IMR-90 (cell line): ENCODE data around the gene CPEB3. TPM values are rescaled to one million over a fixed set of nuclear protein-coding genes. Genes with fewer than 3 reads are reported as not detected.

Source experiments
- ATAC-seq: fragments of 200-7000 bp; cut with Tn5 transposase; 2 replicates; pipeline ENCODE4 v1.9.1; 2020; ENCODE audit warnings: low read depth, mild to moderate bottlenecking, moderate library complexity
- BruUV-seq: library from RNA; stranded (reverse); fragments of 400-500 nt; replicated peaks from 2 replicates; lab custom pipeline; 2021; lab: Mats Ljungman, UMichigan
- CTCF ChIA-PET: fragments of 300-600 bp; formaldehyde crosslinking; extraction: SDS; loops from one replicate; lab custom pipeline; 2021; ENCODE audit warnings: antibody characterized with exemption; lab: Yijun Ruan, JAX
- POLR2A ChIA-PET: fragments of 300-600 bp; sonication (Branson Sonifier 250); formaldehyde crosslinking; loops from one replicate; lab custom pipeline; 2022; ENCODE audit warnings: antibody characterized with exemption; ENCODE audit not compliant: unreplicated experiment; lab: Charles Lee
- DNase-seq: peaks from one replicate; pipeline ENCODE4 v3.0.0; 2013
- H2AFZ ChIP-seq: replicated peaks from 2 replicates; pipeline ENCODE3; 2013; ENCODE audit warnings: low read length, mild to moderate bottlenecking; ENCODE audit not compliant: poor library complexity
- H2AK5ac ChIP-seq: 2 replicates; pipeline ENCODE4 v1.6.1; 2013; ENCODE audit warnings: low read depth, low read length, inconsistent platforms
- H2AK9ac ChIP-seq: replicated peaks from 2 replicates; pipeline ENCODE3; 2013; ENCODE audit warnings: mild to moderate bottlenecking, low read depth, low read length, moderate library complexity; ENCODE audit not compliant: poor library complexity
- H2BK120ac ChIP-seq: 2 replicates; pipeline ENCODE4 v1.6.1; 2013; ENCODE audit warnings: low read depth, low read length, inconsistent platforms
- H2BK15ac ChIP-seq: 3 replicates; pipeline ENCODE4 v1.6.1; 2013; ENCODE audit warnings: low read depth, low read length, inconsistent platforms
- H2BK20ac ChIP-seq: 2 replicates; pipeline ENCODE4 v1.6.1; 2013; ENCODE audit warnings: low read depth, mild to moderate bottlenecking, inconsistent platforms, low read length, moderate library complexity
- H2BK5ac ChIP-seq: 2 replicates; pipeline ENCODE4 v1.6.1; 2013; ENCODE audit warnings: mild to moderate bottlenecking, low read depth, low read length, inconsistent platforms; ENCODE audit not compliant: poor library complexity, severe bottlenecking
- H3K14ac ChIP-seq: replicated peaks from 2 replicates; pipeline ENCODE4 v1.6.1; 2013; ENCODE audit warnings: low read depth, low read length, inconsistent platforms
- H3K18ac ChIP-seq: 2 replicates; pipeline ENCODE4 v1.6.1; 2013; ENCODE audit warnings: low read depth, low read length, control low read depth
- H3K23ac ChIP-seq: 2 replicates; pipeline ENCODE4 v1.6.1; 2013; ENCODE audit warnings: low read depth, low read length, inconsistent platforms
- H3K27ac ChIP-seq: 2 replicates; pipeline ENCODE4 v1.5.1; 2013; ENCODE audit warnings: mild to moderate bottlenecking, control low read depth, low read length; ENCODE audit not compliant: insufficient read depth
- H3K27me3 ChIP-seq: 2 replicates; pipeline ENCODE4 v1.6.1; 2013; ENCODE audit warnings: low read length; ENCODE audit not compliant: control insufficient read depth, insufficient read depth
- H3K36me3 ChIP-seq: 2 replicates; pipeline ENCODE4 v1.6.1; 2013; ENCODE audit warnings: low read length, mixed read lengths; ENCODE audit not compliant: control insufficient read depth, insufficient read depth
- H3K4ac ChIP-seq: 2 replicates; pipeline ENCODE4 v1.6.1; 2013; ENCODE audit warnings: low read depth, low read length, inconsistent platforms
- H3K4me1 ChIP-seq: 2 replicates; pipeline ENCODE4 v1.6.1; 2013; ENCODE audit warnings: low read length, mixed read lengths; ENCODE audit not compliant: control insufficient read depth, insufficient read depth
- H3K4me2 ChIP-seq: 2 replicates; pipeline ENCODE4 v1.6.1; 2013; ENCODE audit warnings: low read depth, mild to moderate bottlenecking, control low read depth, low read length, moderate library complexity
- H3K4me3 ChIP-seq: 2 replicates; pipeline ENCODE4 v1.5.1; 2013; ENCODE audit warnings: low read depth, mild to moderate bottlenecking, control low read depth, low read length, moderate library complexity; ENCODE audit not compliant: insufficient read depth
- H3K56ac ChIP-seq: 2 replicates; pipeline ENCODE4 v1.6.1; 2013; ENCODE audit warnings: low read length, inconsistent platforms; ENCODE audit not compliant: insufficient read depth; ENCODE audit errors: extremely low read depth
- H3K79me1 ChIP-seq, 2 experiments: 2 replicates each; pipeline ENCODE4 v1.6.1; 2013; ENCODE audit warnings: low read length in 2 of 2, inconsistent platforms in 1 of 2, low read depth in 1 of 2
- H3K9ac ChIP-seq: 2 replicates; pipeline ENCODE4 v1.6.1; 2013; ENCODE audit warnings: low read depth, low read length, control low read depth
- H3K9me1 ChIP-seq: 2 replicates; pipeline ENCODE4 v1.6.1; 2013; ENCODE audit warnings: low read length, inconsistent platforms; ENCODE audit not compliant: insufficient read depth
- H3K9me3 ChIP-seq: 2 replicates; pipeline ENCODE4 v1.6.1; 2013; ENCODE audit warnings: low read length; ENCODE audit not compliant: control insufficient read depth, insufficient read depth
- H4K20me1 ChIP-seq: 2 replicates; pipeline ENCODE4 v1.6.1; 2013; ENCODE audit warnings: low read length, inconsistent platforms; ENCODE audit not compliant: insufficient read depth
- H4K5ac ChIP-seq: 2 replicates; pipeline ENCODE4 v1.6.1; 2013; ENCODE audit warnings: mild to moderate bottlenecking, low read depth, low read length, control low read depth
- H4K8ac ChIP-seq, 2 experiments: 2 replicates each; pipeline ENCODE4 v1.6.1; 2013; ENCODE audit warnings: low read depth in 2 of 2, low read length in 2 of 2, control low read depth in 1 of 2, inconsistent platforms in 1 of 2
- H4K91ac ChIP-seq: 2 replicates; pipeline ENCODE4 v1.6.1; 2013; ENCODE audit warnings: low read depth, low read length, inconsistent platforms; ENCODE audit not compliant: insufficient read depth
- WGBS, 2 experiments: methylation state at CpG; one replicate each; pipeline versions ENCODE4 v1.1.5 to v1.1.7; 2013; ENCODE audit warnings: missing lambda C conversion rate in 2 of 2; ENCODE audit not compliant: insufficient read length in 1 of 2; ENCODE audit errors: extremely low coverage in 2 of 2; 5-methylcytosine and 5-hydroxymethylcytosine counted together
- dilution Hi-C: fragments of 300-500 bp; cut with HindIII; formaldehyde crosslinking; loops from one replicate; pipeline ENCODE4 v1.14.3; 2018; ENCODE audit warnings: low sequenced_read_pairs; ENCODE audit not compliant: unreplicated experiment
- in situ Hi-C: fragments of 300-500 bp; cut with MboI; formaldehyde crosslinking; loops from 3 replicates; pipeline ENCODE4 v1.14.3; 2019; ENCODE audit warnings: low sequenced_read_pairs, inconsistent platforms, mixed read lengths
- intact Hi-C: fragments of 100-400 bp; cut with micrococcal nuclease; formaldehyde crosslinking; loops from 2 replicates; pipeline ENCODE4 v1.10.0; 2022
- polyA plus RNA-seq, 3 experiments: library from polyadenylated mRNA; depleted of rRNA; stranded (reverse); fragments of >200 nt; gene quantifications; 2 replicates each; pipeline ENCODE4 v1.2.3, GENCODE V29; 2012; ENCODE audit warnings: low replicate concordance in 1 of 3
- total RNA-seq: library from RNA; depleted of rRNA; stranded (reverse); fragments of >200 nt; gene quantifications from 2 replicates; pipeline ENCODE4 v1.2.3, GENCODE V29; 2012
- TF ChIP-seq, protein P1 (sequence below): conservative IDR thresholded peaks from 2 replicates; pipeline ENCODE4 v1.5.1; 2012; ENCODE audit warnings: mild to moderate bottlenecking, low read depth, low read length, improper control_type of control experiment
- TF ChIP-seq, protein P2 (sequence below): fragments of 150-350 bp; IDR thresholded peaks from 2 replicates; pipeline ENCODE4 v1.6.1; 2016; ENCODE audit warnings: low read depth, mild to moderate bottlenecking, low read length, moderate library complexity, borderline replicate concordance
- TF ChIP-seq, protein P3 (sequence below): fragments of 150-350 bp; IDR thresholded peaks from 2 replicates; pipeline ENCODE4 v1.6.1; 2017; ENCODE audit warnings: mild to moderate bottlenecking, antibody characterized with exemption, low read length, low read depth

Gene CPEB3
- total and polyA plus RNA-seq, 2 of the 4 experiments (the other 2 are of a cell fraction): 0.18 to 0.36 TPM

DNA sequence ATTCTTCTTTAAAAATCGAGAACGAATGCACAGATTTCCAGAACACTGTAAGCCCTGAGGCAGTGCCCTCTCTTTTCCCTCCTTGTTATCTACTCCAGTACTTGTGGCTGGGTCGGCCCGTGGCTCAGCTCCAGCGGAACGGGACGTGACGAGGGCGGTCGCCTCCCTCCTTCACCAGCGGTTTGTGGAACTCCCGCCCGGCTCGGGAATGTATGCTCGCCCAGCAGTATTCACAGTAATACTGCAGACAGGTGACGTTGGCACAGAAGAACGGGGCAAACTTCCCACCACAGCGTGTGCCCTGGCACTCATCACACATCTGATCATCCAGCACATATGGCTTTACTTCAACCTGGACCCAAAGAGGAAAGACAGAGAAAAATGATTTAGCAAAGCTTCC is 238.8 kb downstream of the CPEB3 start:
- Histone ChIP-seq H3K9me1 (peaks cover 3% of the 10 kb centered on the region; the same call in 1 of the 2 replicates), H2AFZ (no peak overlapping the region), H2BK120ac (no peak overlapping the region), H3K56ac (no peak overlapping the region), H3K27me3 (no peaks in the 10 kb centered on the region), H4K91ac (no peak overlapping the region), H3K4me1 (no peaks in the 10 kb centered on the region; the same call in 1 of the 2 replicates), H2AK5ac (no peak overlapping the region), H3K18ac (no peak overlapping the region), H2BK5ac (no peak overlapping the region), H3K4me2 (no peak overlapping the region), H3K9me3 (no peaks in the 10 kb centered on the region), H3K27ac (no peak overlapping the region), H3K4ac (no peak overlapping the region), H3K23ac (no peak overlapping the region), H3K79me1 (no peaks in the 10 kb centered on the region), H3K4me3 (no peak overlapping the region), H2BK20ac (no peak overlapping the region), H4K5ac (no peak overlapping the region), H2BK15ac (no peak overlapping the region), H3K14ac (no peak overlapping the region), H2AK9ac (no peak overlapping the region), H3K9ac (no peak overlapping the region), H4K20me1 (no peaks in the 10 kb centered on the region), H3K36me3 (no peaks in the 10 kb centered on the region), H4K8ac (no peak overlapping the region)
- intact Hi-C loops (no loop called here), in situ Hi-C loops (no loop called here), dilution Hi-C loops (no loop called here)
- DNase-seq (no peak), ATAC-seq (no peak)
- 96% methylated on average over 4 of the region's 18 CpGs; no CpG with 5 or more reads in 1 of the 2 experiments for WGBS, 2 experiments
- ChIA-PET POLR2A (no interaction called here), CTCF (no interaction called here)
- TF ChIP-seq, protein P1, sequence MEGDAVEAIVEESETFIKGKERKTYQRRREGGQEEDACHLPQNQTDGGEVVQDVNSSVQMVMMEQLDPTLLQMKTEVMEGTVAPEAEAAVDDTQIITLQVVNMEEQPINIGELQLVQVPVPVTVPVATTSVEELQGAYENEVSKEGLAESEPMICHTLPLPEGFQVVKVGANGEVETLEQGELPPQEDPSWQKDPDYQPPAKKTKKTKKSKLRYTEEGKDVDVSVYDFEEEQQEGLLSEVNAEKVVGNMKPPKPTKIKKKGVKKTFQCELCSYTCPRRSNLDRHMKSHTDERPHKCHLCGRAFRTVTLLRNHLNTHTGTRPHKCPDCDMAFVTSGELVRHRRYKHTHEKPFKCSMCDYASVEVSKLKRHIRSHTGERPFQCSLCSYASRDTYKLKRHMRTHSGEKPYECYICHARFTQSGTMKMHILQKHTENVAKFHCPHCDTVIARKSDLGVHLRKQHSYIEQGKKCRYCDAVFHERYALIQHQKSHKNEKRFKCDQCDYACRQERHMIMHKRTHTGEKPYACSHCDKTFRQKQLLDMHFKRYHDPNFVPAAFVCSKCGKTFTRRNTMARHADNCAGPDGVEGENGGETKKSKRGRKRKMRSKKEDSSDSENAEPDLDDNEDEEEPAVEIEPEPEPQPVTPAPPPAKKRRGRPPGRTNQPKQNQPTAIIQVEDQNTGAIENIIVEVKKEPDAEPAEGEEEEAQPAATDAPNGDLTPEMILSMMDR: no peak
- TF ChIP-seq, protein P2, sequence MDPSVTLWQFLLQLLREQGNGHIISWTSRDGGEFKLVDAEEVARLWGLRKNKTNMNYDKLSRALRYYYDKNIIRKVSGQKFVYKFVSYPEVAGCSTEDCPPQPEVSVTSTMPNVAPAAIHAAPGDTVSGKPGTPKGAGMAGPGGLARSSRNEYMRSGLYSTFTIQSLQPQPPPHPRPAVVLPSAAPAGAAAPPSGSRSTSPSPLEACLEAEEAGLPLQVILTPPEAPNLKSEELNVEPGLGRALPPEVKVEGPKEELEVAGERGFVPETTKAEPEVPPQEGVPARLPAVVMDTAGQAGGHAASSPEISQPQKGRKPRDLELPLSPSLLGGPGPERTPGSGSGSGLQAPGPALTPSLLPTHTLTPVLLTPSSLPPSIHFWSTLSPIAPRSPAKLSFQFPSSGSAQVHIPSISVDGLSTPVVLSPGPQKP: no peak
- TF ChIP-seq, protein P3, sequence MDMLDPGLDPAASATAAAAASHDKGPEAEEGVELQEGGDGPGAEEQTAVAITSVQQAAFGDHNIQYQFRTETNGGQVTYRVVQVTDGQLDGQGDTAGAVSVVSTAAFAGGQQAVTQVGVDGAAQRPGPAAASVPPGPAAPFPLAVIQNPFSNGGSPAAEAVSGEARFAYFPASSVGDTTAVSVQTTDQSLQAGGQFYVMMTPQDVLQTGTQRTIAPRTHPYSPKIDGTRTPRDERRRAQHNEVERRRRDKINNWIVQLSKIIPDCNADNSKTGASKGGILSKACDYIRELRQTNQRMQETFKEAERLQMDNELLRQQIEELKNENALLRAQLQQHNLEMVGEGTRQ: no peak
- no TSS peak for BruUV-seq
